ENCODE measurements around the gene GTSE1. TPM values are rescaled to one million over a fixed set of nuclear protein-coding genes. Genes with fewer than 3 reads are reported as not detected.

The GTSE1 gene, protein sequence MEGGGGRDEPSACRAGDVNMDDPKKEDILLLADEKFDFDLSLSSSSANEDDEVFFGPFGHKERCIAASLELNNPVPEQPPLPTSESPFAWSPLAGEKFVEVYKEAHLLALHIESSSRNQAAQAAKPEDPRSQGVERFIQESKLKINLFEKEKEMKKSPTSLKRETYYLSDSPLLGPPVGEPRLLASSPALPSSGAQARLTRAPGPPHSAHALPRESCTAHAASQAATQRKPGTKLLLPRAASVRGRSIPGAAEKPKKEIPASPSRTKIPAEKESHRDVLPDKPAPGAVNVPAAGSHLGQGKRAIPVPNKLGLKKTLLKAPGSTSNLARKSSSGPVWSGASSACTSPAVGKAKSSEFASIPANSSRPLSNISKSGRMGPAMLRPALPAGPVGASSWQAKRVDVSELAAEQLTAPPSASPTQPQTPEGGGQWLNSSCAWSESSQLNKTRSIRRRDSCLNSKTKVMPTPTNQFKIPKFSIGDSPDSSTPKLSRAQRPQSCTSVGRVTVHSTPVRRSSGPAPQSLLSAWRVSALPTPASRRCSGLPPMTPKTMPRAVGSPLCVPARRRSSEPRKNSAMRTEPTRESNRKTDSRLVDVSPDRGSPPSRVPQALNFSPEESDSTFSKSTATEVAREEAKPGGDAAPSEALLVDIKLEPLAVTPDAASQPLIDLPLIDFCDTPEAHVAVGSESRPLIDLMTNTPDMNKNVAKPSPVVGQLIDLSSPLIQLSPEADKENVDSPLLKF
- total RNA-seq (2022; extraction: Qiagen RNA extraction) = 30.2 to 35.3 TPM (median 32.0 TPM) in 5 replicates

DNA sequence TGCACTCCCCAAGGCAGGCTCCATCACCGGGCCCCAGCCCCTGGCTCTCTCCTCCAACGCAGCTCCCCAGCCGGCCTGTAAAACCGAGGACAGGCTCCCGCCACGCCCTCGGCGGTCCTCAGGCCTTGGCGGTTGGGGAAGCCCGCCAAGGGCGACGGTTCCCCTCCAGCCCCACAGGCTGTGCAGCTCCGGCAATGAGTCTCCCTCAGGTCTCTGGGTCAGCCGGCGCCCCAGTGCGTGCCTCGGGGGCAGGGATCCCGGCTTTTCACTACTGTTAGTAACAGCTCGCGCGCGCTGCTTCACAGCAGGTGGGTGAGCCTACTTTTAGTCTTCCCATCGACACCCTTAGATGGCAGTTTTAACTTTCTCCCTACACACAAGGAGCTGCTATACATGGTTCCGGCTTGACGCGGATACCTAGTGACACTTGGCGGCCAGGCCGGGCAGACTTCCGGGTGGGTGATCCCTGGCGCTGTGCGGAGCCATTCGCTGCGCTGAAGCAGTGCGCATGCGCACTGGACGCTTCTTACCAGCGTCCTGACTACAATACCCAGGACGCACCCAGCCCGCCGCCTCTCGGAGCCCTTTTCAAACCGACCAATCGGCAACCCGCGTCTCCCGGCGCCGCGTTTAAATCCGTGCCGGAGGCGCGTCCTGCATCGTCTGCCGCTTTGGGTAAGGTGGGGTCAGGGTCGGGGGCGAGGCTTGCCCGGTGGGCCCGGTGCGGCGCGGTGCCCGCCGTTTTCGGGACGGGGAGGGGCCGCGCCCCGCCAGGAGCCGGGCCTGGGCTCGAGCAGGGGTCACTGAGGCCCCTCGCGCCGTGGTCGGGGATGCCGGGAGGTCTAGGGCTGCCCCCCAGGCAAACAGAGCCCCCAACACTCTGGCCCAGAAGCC is at the start of gene GTSE1:
TSS of gene GTSE1 (plus strand) at position 614 of the 894 bp plus-strand sequence. CDS start 531 bp downstream, outside the sequence.

DNA sequence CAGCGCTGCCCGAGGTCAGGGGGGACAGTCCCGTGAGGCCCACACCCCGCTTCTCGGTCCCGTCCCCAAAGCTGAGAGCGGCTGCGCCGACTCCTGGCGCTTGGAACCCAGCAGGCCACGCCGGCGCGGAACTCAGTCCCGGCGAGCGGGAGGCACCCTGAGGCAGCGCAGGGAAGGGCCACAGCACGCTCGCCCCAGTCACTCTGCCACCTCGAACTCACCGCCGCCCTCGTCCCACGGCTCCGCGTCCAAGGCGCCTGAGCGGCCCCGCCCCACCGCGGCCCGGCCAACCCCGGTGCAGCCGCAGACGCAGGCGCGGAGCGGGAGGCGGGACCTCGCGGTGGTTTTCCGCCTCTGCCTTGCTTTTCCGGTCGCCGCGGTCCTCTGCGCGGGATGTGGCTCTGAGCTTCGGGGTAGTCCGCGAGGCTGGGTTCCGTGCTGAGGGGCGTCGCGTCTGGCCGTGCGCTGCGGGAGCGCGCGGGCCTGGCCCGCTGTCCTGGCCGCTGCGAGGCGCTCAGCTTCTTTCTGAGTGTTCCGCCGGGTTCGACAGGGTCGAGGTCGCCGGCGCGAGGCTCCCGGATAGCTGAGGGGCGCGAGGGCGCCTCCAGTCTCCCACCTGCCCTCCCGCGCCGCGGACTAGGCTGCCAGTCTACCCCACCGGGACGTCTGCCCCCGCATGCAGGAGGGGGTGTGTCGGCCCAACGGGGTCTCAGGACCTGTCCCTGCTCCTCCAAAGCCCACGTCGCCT is 46.5 kb upstream of the GTSE1 start, which contains the start of gene CDPF1:
TSS of gene CDPF1 (minus strand) at position 259 of the 748 bp plus-strand sequence. CDS start 2,009 bp downstream, outside the sequence.

DNA sequence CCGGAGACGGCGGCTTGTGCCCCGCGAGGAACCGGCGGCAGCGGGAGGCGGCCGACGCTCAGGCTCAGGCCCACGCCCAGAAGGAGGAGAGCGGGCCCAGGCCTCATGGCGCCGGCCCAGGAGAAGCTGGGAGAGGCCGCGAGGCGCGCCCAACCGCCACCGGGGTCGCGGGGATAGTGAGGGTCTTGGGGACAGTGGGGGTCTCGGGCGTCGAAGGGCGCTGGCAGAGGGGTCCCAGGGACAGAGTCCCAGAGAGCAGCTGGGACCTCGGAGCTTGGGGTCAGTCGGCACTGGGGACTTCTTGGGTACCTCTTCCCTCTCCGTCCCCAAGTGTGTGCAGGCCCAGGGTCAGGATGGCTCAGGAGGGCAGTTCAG is 33.5 kb upstream of the GTSE1 start, which contains the start of gene PKDREJ:
TSS of gene PKDREJ (minus strand) at position 128 of the 375 bp plus-strand sequence. CDS start at position 107, 21 bp downstream.

DNA sequence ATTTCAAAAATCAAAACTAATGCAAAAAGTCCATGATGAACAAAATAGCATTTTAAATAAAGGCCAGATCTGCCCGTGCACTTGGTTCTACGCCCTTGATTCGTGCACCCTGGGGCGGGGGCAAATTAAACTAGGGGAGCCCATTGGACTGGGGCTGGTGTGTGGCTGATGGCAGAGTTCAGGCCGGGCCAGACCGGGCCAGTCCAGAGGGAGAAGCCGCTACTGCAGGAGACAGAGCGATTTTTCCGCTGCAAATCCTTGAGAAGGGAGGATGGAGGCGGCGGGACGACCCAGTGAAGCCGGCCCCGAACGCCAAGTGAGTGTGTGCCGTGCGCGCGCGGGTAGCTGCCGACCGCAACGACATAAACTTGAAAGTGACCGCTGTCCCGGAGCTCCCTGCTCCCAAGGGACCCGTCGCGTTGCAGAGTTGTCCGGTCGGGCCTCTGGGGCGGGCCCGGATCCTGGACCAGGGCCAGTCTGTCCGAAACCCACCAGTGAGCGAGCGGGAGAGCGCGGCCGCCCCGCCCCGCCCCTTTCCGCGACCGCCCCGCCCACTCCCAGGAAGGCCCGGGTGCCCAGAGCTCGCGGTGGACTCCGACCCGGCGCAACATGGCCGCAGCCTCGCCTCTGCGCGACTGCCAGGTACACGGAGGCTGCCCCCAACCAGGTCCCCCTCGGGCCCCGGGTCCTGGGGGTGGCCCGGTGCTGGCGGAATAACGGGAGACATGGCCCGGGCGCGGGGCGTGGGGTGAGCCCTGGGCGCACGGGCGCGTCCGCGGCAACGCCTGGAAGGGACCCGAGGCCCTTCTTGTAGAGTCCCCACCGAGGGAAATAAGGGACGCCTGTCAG is 29.0 kb upstream of the GTSE1 start, which contains the start of gene TTC38:
TSS of gene TTC38 (plus strand) at position 578 of the 849 bp plus-strand sequence. CDS start at position 610, 32 bp downstream.

DNA sequence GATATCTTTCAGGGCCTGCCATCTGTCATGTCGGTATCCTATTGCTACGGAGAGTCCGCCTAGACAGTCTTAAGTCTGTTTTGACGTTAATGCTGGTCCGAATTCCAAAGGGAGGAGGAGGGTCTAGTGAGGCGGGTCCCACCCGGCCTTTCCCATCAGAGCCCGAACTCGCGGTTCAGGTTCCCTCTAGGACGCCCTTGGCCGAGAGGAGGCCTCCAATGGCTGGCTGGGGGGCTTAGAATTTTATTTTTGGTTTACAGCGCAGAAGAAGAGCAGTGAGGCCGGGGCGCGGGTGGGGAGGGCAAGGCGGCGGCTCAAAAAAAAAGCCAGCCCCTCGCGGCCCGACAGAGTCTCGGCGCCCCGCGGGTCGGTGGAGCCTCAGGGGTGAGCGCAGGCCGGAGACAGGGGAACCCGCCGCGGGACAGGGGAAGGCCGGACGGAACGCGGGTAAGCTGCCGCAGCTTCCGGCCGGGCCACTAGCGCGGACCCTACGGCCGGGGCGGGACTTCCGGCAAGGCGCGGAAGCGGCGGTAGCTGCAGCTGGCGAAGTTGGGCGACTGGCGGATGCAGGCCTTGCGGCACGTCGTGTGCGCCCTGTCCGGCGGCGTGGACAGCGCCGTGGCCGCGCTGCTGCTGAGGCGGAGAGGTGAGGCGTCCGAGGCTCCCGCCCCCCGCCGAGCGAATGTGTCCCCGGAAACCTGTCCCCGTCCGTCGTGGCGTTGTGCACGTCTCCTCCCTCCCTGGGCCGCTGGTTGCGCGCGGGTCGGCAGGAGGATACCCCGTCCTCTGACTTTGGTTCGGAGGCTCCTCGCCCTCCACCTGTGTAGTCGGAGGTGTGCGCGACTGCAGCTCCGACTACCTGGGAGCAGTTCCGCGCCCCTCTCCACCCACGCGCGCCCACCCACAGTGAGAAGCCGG is 38.8 kb downstream of the GTSE1 start, which contains the start of gene TRMU:
TSS of gene TRMU (plus strand) at position 514 of the 918 bp plus-strand sequence. CDS start at position 565, 51 bp downstream.

Other genes with a start within 250 kb of the GTSE1 start
- gene PPARA, start 146.3 kb upstream of the GTSE1 start, total RNA-seq (2022; extraction: Qiagen RNA extraction) = 0.98 to 2.4 TPM (median 1.9 TPM) in 5 replicates
- 9.0 to 10.3 TPM (median 9.2 TPM) in 5 replicates for gene CDPF1, start 46.6 kb upstream of the GTSE1 start, total RNA-seq (2022; extraction: Qiagen RNA extraction)
- not detected in 5 replicates for gene PKDREJ, start 33.5 kb upstream of the GTSE1 start, total RNA-seq (2022; extraction: Qiagen RNA extraction)
- 12.6 to 17.6 TPM (median 13.5 TPM) in 5 replicates for gene TTC38, start 28.9 kb upstream of the GTSE1 start, total RNA-seq (2022; extraction: Qiagen RNA extraction)
- 36.4 to 37.4 TPM (median 37.0 TPM) in 5 replicates for gene TRMU, start 38.8 kb downstream of the GTSE1 start, total RNA-seq (2022; extraction: Qiagen RNA extraction)
- gene CELSR1, start 240.8 kb downstream of the GTSE1 start, total RNA-seq (2022; extraction: Qiagen RNA extraction) = 27.0 to 29.8 TPM (median 29.1 TPM) in 5 replicates